NCI-H187 treated with DMSO at 0.1 percent for 48 hours (cell line): ENCODE measurements around the gene DCAF10.
"Not testable (repeated sequence)": the region's sequence is repeated elsewhere in the genome, so short reads cannot be mapped to it uniquely, and the experiment has no call there.

ENCODE experiments used
- DNase-seq: peaks from one replicate; lab custom pipeline; 2025; lab: John Stamatoyannopoulos, UW

DCAF10 gene

GRCh38 chr9:37790096-37790495, 10.5 kb upstream of the DCAF10 start:
- no peak for DNase-seq

DNA sequence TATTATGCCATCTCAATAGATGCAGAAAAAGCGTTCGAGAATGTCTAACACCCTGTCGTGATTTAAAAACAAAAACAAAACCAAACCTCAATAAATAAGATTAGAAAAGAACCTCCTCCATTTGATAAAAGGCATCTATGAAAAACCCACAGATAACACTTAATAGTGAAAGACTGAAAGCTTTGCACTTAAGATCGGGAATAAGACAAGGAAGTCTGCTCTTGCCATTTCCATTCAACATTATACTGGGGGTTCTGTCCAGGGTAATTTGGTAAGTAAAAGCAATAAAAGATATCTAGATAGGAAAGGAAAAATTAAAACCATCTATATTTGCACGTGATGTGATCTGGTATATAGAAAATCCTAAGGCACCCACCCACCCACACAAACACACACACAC, 8.5 kb upstream of the DCAF10 start:
- no peak for DNase-seq

GRCh38 chr9:37796232-37796631, 4.4 kb upstream of the DCAF10 start:
- DNase-seq = no peak

DNA sequence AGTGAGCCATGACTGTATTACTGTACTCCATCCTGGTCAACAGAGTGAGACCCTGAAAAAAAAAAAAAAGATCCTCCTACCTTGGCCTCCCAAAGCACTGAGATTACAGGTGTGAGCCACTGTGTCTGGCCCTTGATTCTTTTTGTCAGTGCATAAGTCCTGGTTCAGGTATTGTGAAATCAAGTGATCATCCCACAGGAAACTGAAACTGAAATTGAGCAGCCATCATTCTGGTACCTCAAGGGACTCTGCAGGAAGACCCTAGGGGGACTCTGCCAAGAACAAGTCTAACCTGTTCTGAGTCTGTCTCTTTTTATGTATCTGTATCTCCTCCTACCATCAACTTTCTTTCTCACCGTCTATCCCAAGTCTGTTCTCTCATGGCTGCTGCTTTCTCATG, 1.9 kb upstream of the DCAF10 start:
- no peak for DNase-seq

DNA sequence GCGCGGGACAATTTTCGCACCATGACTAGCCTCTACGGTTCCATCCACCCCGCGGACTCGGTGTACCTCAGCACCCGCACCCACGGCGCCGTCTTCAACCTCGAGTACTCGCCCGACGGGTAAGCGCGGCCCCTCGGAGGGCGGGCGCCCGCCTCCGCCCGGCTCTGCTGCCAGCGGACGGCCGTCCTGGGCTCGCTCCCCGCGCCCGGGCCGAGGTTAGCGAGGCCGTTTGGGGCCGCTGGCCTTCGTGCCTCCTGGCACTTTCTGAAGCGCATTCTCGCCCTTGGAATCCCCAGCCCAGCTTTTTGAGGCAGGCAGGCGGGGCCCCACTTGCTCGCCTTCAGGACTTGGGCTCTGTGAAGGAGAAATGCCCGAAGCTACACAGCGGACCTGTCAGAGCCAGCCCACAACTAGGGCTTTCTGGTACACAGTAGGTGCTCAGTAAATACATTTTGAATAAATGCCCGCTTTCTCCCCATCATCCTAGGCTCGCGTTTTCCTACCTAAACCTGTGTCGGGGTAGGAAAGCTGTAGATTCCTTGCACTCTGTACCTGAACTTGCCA, 772 bp downstream of the DCAF10 start:
- no peak for DNase-seq

- no peak for DNase-seq
These were observed 1.5 kb downstream of the DCAF10 start for GRCh38 chr9:37801959-37802711.

DNA sequence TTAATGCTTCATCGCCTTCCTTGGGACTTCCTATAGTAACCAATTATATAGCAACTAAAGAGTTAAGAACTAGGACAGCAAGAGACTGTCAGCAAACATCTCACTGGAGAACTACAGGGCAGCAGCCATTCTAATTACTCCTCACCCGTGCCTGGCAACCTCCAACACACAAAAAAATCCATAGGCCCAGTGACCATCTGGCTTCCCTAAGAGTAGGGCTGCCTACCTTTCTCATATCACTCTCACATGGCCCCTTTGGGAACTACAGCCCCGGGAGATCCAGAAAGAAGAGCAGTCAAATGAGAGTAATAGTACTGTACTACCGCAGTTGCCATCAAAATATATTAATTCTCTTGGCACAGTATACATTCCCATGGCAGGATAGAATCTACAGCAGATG, 5.7 kb downstream of the DCAF10 start:
- DNase-seq = no peak

DNA sequence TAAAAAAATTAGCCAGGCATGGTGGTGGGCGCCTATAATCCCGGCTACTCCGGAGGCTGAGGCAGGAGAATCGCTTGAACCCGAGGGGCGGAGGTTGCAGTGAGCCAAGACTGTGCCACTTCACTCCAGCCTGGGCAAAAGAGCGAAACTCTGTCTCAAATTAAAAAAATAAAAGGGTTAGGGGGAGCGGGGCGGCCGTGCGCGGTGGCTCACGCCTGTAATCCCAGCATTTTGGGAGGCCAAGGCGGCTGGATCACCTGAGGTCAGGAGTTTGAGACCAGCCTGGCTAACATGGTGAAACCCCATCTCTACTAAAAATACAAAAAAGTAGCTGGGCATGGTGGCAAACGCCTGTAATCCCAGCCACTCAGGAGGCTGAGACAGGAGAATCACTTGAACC, 9.1 kb downstream of the DCAF10 start:
- not testable (repeated sequence) for DNase-seq

DNA sequence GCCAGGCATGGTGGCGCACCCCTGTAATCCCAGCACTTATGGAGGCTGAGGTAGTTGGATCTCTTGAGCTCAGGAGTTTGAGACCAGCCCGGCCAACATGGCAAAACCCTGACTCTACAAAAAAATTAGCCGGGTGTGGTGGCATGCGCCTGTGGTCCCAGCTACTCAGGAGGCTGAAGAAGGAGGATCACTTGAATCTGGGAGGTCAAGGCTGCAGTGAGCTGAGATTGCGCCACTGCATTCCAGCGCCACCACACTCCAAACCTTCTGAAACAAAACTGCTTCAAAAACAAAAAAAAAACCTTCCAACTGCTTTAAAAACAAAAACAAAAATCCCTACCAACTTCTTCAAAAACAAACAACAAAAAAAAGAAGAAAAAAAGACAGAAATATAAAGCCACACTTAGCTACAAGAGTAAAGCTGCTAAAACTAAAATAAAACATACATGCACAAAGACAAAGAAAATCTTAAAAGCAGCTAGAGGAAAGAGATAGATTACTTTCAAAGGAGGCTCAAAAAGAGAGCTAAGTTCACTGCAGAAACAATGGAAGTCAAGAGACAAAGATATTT, 11.4 kb downstream of the DCAF10 start:
- DNase-seq = no peak

DNA sequence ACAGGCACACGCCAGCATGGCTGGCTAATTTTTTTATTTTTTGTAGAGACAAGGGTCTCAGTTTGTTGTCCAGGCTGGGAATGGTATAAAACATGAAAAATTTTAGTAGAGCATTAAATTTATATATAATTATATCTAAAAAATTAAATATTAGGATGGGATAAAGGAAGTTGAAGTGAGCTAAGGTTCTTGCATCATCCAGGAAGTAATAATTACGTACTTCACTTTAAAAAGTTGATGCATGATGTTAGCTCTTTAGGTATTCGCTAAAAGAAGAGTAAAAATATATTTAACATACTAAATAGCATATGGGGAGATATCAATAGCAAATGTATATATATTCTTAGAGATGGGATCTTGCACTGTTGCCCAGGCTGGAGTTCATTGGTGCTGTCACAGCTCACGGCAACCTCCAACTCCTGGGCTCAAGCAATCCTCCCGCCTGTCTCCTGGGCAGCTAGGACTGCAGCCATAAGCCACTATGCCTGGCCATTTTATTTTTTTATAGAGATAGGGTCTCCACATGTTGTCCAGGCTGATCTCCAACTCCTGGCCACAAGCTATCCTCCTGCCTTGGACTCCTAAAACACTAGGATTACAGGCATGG, 12.3 kb downstream of the DCAF10 start:
- DNase-seq = no peak

DNA sequence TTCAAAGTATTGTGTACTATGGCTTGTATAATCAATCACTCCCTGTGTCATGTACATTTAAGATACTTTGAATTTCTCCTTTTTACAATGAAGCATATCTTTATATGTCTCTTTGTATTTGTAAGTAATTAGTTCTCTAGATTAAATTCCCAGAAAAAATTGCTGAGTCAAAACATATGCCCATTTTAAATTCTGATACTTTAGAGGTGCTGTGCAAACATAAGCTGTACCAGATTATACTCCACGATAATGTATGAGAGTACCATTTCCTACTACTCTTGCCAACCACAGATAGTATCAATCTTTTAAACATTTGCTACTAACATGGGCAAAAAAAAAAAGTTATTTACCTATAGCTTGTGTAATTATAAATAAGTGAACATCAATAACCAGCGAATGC, 18.3 kb downstream of the DCAF10 start:
- no peak for DNase-seq

DNA sequence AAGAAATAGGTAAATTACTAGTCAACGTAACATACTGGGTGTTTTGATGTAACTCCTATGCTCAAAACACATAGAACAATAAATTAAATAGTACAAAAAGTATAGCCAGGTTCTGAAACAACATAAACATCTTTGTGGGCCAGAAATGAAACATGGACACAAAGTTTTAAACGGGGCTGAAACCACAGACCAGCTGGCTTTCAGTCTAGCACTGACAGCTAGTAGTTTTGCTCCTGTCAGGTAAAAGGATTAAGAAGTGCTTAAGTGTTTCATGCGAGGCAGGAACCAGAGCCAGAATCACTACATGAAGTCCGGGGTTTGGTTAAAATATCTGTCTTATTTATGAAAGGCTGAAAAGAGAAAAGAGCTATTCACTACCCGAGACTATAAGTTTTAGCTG, 19.5 kb downstream of the DCAF10 start:
- no peak for DNase-seq

DNA sequence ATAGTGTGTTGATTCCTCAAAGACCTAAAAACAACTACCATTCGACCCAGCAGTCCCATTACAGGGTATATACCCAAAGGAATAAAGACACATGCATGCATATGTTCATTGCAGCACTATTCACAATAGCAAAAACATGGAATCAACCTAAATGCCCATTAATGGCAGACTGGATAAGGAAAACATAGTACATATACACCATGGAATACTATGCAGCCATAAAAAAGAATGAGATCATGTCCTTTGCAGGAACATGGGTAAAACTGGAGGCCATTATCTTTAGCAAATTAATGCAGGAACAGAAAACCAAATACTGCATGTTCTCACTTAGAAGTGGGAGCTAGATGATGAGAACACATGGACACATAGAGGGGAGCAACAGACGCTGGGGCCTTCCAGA, 24.6 kb downstream of the DCAF10 start:
- DNase-seq = not testable (repeated sequence)

GRCh38 chr9:37827483-37828165, 27.0 kb downstream of the DCAF10 start:
- no peak for DNase-seq

- no peak for DNase-seq
These were observed 35.2 kb downstream of the DCAF10 start for GRCh38 chr9:37835821-37836220.

DNA sequence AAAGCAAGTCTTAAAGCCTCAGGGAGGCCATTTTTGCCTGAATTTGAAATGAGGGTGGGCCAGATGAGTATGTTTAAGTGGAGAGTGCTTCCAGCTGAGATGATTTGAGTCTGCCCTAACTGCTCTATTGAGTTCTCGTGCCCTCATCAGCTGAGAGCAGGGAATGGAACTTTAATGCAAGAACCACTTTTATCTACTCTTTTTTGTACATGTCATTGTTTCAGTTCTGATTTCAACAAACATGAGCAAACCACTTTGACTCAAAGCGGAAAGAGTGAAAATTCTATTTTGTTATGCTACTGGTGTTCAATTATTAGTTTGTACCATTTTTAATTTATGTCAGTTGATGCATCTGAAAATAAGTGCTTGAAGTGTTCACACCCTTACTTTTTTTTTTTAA, 35.8 kb downstream of the DCAF10 start:
- DNase-seq = no peak

DNA sequence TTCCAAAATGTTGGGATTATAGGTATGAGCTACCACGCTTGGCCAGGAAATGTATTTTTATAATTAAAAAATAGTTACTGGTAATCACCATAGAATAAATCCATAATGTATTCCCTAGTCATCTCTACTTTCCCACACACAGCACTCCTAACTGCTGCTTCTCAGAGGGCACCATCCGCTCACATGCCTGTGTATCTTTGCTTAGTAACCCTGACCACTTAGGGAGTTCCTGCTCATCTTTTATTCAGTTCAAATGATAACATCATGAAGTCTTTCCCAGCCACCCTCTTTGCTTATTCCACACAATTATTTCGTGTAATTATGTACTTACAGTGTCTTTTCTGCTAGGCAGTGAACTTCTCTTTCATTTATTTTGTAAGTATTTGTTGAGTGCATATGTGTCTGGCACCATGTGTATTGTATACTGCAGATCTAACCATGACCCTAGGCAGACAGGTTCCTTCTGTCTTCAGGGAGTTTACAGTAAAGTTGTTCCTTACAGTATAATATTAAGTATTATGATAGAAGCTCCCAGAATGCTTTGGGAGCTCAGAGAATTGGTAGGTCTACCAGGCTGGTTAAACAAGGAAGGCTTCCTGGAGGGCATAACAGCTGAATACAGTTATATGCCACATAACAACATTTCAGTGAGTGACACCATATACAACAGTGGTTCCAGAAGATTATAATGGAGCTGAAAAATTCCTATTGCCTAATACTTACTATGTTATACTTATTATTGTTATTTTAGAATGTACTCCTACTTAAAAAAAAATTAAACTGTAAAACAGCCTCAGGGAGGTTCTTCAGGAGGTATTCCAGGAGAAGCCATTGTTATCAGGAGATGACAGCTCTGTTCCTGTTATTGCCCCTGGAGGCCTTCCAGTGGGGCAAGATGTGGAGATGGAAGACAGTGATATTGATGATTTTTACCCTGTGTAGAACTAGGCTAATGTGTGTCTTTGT, 39.2 kb downstream of the DCAF10 start:
- DNase-seq = no peak

- DNase-seq = no peak
These were observed 40.1 kb downstream of the DCAF10 start for GRCh38 chr9:37840560-37841194.

DNA sequence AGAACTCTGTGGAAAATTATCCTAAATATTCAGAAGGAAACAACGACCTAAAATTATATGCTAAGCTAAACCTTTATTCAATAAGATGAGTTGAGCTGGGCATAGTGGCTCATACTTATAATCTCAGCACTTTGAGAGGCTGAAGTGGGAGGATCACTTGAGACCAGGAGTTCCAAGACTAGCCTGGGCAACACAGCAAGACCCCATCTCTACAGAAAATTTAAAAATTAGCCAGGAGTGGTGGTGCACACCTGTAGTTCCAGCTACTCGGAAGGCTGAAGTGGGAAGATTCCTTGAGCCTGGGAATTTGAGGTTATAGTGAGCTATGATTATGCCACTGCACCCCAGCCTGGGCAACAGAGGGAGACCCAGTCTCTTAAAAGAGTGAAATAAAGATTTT, 51.6 kb downstream of the DCAF10 start:
- DNase-seq = no peak

DNA sequence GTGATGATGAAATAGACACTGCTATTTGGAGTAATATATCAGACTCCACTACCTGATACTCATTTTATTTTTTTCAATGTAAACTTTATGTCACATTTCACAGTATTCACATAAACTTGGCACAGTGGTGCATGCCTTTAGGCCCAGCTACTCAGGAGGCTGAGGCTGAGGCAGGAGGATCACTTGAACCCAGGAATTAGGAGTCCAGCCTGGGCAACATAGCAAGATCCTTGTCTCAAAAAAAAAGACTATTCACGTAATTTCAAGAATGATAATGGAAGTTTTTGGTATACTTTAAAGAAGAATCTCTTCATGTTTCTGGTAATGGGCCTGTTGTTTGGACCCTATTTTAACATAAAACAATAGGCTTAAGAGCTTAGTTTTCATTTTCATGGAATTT, 56.0 kb downstream of the DCAF10 start:
- DNase-seq = no peak

DNA sequence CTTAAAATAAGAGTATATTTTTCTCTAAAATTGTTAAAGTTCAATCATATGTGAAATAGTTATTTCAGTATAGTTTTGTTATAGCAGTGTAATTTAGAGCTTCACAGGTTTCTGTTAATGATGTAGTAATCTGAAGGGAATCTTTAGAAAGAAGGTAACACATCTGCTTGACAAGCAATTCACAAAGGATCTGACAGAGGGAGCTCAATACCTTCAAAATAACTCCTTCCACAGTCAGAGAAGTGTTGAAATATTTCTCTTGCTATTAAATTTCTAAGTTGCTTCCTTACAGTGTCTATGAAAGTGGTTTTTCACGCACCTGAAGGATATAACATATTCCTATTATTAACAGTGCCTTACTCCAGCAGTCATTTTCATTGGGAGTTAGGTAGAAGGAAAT, 58.4 kb downstream of the DCAF10 start:
- no peak for DNase-seq
